Effector memory CD8-positive, alpha-beta T cell (primary cell): ENCODE results near the gene FAM149A.

ENCODE experiments used
- ATAC-seq: fragments of 150-1000 bp; cut with Tn5 transposase; replicated peaks from 2 replicates; pipeline ENCODE4 v1.10.0; 2021; ENCODE audit warnings: mild to moderate bottlenecking, moderate library complexity
- DNase-seq, 3 experiments: peaks; one replicate each; pipeline ENCODE4 v3.0.0; 2021
- H3K27ac Mint-ChIP-seq, 2 donors: one replicate each; pipeline ENCODE4 v1.8.0; 2022; ENCODE audit warnings: mild to moderate bottlenecking in 2 of 2, mixed read lengths in 2 of 2, moderate library complexity in 2 of 2
- H3K27me3 Mint-ChIP-seq, 2 donors: one replicate each; pipeline ENCODE4 v1.8.0; 2022; ENCODE audit warnings: mixed read lengths in 2 of 2
- H3K36me3 Mint-ChIP-seq: one replicate; pipeline ENCODE4 v1.8.0; 2022; ENCODE audit warnings: mild to moderate bottlenecking, moderate library complexity, mixed read lengths; ENCODE audit not compliant: insufficient read depth
- H3K4me1 Mint-ChIP-seq, 2 donors: one replicate each; pipeline ENCODE4 v1.8.0; 2022; ENCODE audit warnings: low read depth in 2 of 2, mixed read lengths in 2 of 2
- H3K4me3 Mint-ChIP-seq, 2 donors: one replicate each; pipeline ENCODE4 v1.8.0; 2022; ENCODE audit warnings: mild to moderate bottlenecking in 2 of 2, mixed read lengths in 2 of 2, moderate library complexity in 2 of 2
- H3K9me3 Mint-ChIP-seq, 2 donors: one replicate each; pipeline ENCODE4 v1.8.0; 2022; ENCODE audit warnings: mixed read lengths in 2 of 2

The FAM149A gene

GRCh38 chr4:186204686-186205085 lies 100.2 kb downstream of the FAM149A start:
- peaks cover 4 to 12% of the 10 kb centered on the region in 2 donors for H3K4me1 Mint-ChIP-seq
- no peaks in the 10 kb centered on the region for H3K27me3 Mint-ChIP-seq
- peaks cover 6% of the 10 kb centered on the region for H3K36me3 Mint-ChIP-seq
- H3K4me3 Mint-ChIP-seq, result peak overlapping the region in 1 of 2 donors; percentile 73
- ATAC-seq (no peak), DNase-seq (no peak)
- H3K9me3 Mint-ChIP-seq, result peaks cover 0 to 6% of the 10 kb centered on the region in 2 donors
- H3K27ac Mint-ChIP-seq, result no peak overlapping the region

- no peak overlapping the region for H3K4me3 Mint-ChIP-seq
- peaks cover 4 to 12% of the 10 kb centered on the region in 2 donors for H3K4me1 Mint-ChIP-seq
- no peak for DNase-seq
- ATAC-seq, result no peak
- no peak overlapping the region for H3K27ac Mint-ChIP-seq
- H3K27me3 Mint-ChIP-seq, result no peaks in the 10 kb centered on the region
- H3K36me3 Mint-ChIP-seq, result peaks cover 9% of the 10 kb centered on the region
- H3K9me3 Mint-ChIP-seq, result peaks cover 0 to 6% of the 10 kb centered on the region in 2 donors
Measured at GRCh38 chr4:186205156-186205555, 100.7 kb downstream of the FAM149A start.

- no peak for DNase-seq
- H3K36me3 Mint-ChIP-seq, result no peaks in the 10 kb centered on the region
- peaks cover 0 to 2% of the 10 kb centered on the region in 2 donors for H3K4me1 Mint-ChIP-seq
- no peaks in the 10 kb centered on the region for H3K27me3 Mint-ChIP-seq
- no peak for ATAC-seq
- no peak overlapping the region for H3K27ac Mint-ChIP-seq
- H3K9me3 Mint-ChIP-seq, result no peaks in the 10 kb centered on the region
- no peak overlapping the region for H3K4me3 Mint-ChIP-seq
Measured at GRCh38 chr4:186216465-186217024, 112.0 kb downstream of the FAM149A start.

- H3K27me3 Mint-ChIP-seq, result peaks cover 1% of the 10 kb centered on the region in 2 donors
- peaks cover 0 to 2% of the 10 kb centered on the region in 2 donors for H3K4me1 Mint-ChIP-seq
- no peak for ATAC-seq
- no peaks in the 10 kb centered on the region for H3K36me3 Mint-ChIP-seq
- H3K27ac Mint-ChIP-seq, result no peak overlapping the region
- H3K9me3 Mint-ChIP-seq, result no peaks in the 10 kb centered on the region
- DNase-seq, result no peak
- H3K4me3 Mint-ChIP-seq, result no peak overlapping the region
Measured at GRCh38 chr4:186217733-186218293, 113.3 kb downstream of the FAM149A start.

GRCh38 chr4:186221624-186222023 lies 117.1 kb downstream of the FAM149A start:
- peaks cover 6 to 21% of the 10 kb centered on the region in 2 donors for H3K9me3 Mint-ChIP-seq
- DNase-seq (no peak), ATAC-seq (no peak)
- no peaks in the 10 kb centered on the region for H3K36me3 Mint-ChIP-seq
- H3K4me1 Mint-ChIP-seq, result peaks cover 0 to 2% of the 10 kb centered on the region in 2 donors
- H3K4me3 Mint-ChIP-seq, result no peak overlapping the region
- H3K27ac Mint-ChIP-seq, result no peak overlapping the region
- H3K27me3 Mint-ChIP-seq, result peaks cover 9% of the 10 kb centered on the region in 2 donors
